GM19238 (cell line): Measurements from ENCODE around the gene R3HDM2.
"Not testable (repeated sequence)": the region's sequence is repeated elsewhere in the genome, so short reads cannot be mapped to it uniquely, and the experiment has no call there.

Source experiments
- DNase-seq: peaks from one replicate; pipeline ENCODE4 v3.0.0; 2011; ENCODE audit warnings: low spot score; ENCODE audit not compliant: insufficient read length

Gene R3HDM2

GRCh38 chr12:57334219-57334618 is 96.6 kb downstream of the R3HDM2 start:
- DNase-seq: no peak

GRCh38 chr12:57332646-57333312 is 98.1 kb downstream of the R3HDM2 start:
- DNase-seq: no peak

DNA sequence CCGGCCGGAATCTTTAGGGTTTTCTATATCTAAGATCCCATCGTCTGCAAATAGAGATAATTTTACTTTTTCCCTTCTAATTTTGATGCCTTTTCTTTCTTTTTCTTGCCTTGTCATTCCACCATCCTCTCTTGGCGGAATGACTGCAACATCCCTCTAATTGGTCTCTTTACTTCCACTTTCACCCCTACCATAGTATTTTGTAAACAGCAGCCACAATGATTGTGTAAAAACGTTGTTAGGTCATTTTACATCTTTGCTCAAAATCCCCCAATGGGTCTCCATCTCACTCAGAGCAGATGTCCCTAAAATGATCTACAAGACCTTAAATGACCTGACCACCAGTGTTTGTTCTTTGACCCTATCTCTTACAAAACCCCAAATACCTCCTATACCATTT is 99.9 kb downstream of the R3HDM2 start:
- DNase-seq: no peak

DNA sequence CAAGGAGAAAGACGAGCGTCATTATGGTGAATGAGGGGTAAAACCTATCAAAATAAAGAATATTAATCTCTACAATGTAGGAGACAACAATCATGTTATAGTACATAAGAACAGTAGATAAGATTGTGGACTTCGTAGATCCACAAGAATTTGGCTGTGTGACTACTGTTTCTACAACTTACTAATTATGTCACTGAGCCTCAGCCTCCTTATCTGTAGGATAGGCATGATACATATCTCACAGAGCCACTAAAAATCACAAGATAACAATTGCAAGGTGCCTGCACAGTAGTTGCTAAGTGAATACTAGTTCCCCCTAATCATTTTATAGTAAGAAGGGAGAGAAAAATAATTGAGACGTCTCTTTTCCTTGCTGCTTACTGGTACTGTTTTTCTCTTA is 101.6 kb downstream of the R3HDM2 start:
- no peak for DNase-seq

DNA sequence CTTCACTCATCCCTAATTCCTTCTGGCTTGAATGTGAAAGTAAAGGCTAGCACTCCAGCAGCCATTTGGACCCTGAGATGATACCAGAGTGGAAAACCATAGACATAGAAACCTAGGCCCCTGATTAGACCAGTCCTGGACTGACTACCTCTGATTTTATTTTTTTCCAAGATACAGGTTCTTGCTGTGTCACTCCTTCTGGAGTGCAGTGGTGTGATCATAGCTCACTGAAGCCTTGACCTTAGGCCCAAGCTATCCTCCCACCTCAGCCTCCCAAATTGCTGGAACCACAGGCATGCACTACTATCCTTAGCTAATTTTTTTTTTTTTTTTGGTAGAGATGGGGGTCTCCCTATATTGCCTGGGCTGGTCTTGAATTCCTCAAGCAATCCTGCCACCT is 105.4 kb downstream of the R3HDM2 start:
- no peak for DNase-seq

GRCh38 chr12:57323416-57323815 is 107.4 kb downstream of the R3HDM2 start:
- no peak for DNase-seq

DNA sequence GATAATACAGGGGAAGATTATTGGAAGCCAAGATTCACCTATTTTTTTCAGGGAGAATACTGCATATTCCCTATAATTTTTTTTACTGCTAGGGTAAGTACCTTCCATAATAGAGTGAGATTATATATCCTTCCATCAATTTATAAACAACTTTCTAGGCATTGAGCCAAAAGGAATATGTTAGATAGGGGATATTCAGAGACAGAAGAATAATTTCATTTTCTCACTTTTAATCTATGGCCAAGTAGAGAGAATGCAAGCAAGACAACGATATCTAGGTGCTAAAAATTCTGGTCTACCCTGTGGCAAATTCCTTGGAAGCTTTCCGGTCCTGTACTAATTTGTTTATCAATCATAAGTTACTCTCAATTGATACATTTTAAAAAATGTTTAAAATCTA is 110.2 kb downstream of the R3HDM2 start:
- DNase-seq: no peak

DNA sequence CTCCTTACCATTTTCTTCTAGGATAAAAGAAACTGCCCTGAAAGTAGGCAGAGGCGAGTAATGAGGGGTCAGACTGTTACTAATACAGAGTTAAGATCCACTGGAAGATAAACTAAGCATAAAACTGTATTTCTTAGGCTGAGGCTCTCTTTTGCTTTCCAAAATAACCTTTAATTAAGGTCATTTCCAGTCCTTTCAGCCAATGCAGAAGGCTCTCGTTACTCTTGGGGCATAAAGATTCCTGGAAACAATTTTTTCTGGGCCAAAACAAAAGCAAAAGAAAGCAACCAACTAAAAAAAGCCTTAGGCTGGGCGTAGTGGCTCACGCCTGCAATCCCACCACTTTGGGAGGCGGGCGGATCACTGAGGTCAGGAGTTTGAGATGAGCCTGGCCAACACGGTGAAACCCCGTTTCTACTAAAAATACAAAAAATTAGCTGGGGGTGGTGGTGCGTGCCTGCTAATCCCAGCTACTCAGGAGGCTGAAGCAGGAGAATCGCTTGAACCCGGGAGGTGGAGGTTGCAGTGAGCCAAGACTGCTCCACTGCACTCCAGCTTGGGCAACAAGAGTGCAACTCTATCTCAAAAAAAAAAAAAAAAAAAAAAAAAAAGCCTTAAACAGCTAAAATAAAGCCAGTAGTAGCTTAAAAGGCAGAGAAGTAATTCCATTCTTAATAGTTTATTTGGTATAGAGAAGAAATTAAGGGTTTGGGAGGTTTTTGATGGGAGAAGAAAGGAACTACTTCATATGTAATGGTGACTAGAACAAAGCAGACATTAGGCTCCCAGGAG is 111.0 kb downstream of the R3HDM2 start:
- no peak for DNase-seq

GRCh38 chr12:57315681-57316080 is 115.2 kb downstream of the R3HDM2 start:
- no peak for DNase-seq

GRCh38 chr12:57312287-57312686 is 118.6 kb downstream of the R3HDM2 start:
- DNase-seq: not testable (repeated sequence)

DNA sequence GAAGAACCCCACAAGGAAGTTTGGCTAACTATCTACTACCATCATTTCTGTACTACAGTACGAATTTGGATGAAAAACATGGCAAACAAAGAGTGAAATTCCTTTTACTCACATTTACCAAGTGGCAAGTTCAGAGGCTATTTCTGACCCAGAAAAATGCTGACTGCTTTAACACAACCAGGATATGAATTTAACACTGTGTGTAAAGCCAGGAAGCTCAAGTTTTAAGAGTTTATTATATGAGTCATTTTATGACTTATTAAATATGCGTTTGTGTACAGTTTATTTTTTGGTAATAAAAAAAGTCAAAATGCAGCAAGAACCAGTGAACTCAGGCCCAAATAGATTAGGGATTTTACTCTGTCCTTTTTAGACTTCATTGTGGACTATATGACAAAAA is 121.4 kb downstream of the R3HDM2 start:
- DNase-seq: no peak

- no peak for DNase-seq
Measured at GRCh38 chr12:57300961-57301584, 129.8 kb downstream of the R3HDM2 start.

DNA sequence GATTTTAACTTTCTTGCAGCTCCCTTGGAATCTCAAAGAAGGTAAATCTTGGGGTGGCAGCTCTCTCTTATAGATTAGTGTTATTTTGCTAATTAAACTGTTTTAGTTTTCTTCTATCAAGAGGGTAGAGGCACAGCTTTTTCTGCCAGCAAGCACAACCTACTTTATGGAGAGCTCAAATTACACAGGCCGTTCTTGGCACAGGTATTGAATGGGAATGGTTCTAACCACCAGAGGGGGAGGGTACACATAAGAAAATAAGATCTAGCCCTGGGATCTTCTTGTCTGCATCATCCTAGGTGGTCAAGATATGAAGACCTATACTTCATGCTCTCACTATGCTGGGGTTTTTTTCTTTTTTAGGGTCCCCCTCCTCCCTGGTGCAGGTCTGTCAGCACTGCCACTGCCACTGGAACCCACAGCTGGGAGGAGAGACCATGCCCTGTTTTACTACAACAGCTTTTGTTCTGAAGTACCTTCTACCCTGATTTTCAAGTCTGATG is 131.3 kb downstream of the R3HDM2 start:
- DNase-seq: no peak

- DNase-seq: no peak
Measured at GRCh38 chr12:57296291-57296690, 134.6 kb downstream of the R3HDM2 start.

- not testable (repeated sequence) for DNase-seq
Measured at GRCh38 chr12:57282073-57282472, 148.8 kb downstream of the R3HDM2 start.

DNA sequence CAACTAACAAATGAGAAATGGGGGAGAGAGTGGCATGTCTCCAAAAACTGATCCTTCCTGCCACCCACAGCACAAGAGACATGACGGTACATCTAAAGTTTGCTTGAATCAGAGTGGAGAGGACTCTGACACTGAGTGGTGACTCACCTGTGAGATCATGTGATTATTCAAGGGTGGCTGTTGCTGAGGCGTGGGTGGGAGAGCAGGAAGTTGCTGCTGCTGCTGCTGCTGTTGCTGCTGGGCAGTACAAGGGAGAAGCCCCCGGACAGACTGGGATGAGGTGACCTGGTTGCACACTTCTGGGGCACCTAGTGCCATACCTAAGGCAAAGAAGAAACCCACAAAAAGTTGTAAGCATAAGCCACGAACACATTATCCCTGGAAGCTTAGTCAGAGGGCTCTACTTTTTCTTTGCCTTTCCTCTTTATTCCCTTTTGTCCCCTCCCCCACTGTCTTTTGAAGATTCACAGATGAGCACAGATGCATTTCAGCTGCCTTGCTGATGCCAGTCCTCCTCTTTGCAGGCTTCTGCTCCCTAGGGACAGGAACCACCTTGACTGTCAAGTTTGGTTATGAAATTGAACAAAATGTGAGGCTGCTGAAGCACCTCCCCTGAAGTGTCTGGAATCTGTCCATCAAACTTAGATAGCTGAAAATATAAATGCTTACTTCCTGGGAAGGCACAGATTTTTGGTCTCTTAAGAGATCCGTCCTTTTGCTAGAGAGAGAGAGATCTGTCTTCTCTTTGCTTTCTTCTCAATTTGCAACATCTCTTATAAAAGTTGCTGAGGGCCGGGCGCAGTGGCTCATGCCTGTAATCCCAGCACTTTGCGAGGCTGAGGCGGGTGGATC is 150.4 kb downstream of the R3HDM2 start:
- DNase-seq: peak; percentile 46

- no peak for DNase-seq
Measured at GRCh38 chr12:57278465-57279381, 152.1 kb downstream of the R3HDM2 start.

DNA sequence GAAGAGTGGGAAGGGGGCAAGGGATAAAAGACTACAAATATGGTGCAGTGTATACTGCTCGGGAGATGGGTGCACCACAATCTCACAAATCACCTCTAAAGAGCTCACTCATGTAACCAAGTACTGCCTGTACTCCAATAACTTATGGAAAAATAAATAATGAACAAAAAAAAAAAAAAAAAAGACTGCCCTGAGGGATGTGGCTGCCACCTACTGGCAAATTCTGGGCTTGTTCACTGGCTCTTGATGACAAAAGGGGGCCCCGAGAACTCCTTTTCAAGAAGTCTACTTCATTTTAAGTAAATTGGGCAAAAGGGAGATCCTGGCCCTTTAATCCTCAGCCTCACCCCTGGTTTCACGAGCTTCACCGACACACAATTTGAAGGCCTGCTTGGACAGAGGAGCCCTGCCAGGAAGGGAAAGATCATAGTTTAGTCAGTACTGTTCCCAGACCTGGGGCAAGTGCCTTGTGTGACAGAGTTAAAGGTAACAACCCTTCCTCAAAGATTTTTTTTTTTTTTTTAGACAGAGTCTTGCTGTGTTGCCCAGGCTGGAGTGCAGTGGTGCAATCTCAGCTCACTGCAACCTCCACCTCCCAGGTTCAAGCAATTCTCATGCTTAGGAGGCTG is 153.8 kb downstream of the R3HDM2 start:
- DNase-seq: no peak

DNA sequence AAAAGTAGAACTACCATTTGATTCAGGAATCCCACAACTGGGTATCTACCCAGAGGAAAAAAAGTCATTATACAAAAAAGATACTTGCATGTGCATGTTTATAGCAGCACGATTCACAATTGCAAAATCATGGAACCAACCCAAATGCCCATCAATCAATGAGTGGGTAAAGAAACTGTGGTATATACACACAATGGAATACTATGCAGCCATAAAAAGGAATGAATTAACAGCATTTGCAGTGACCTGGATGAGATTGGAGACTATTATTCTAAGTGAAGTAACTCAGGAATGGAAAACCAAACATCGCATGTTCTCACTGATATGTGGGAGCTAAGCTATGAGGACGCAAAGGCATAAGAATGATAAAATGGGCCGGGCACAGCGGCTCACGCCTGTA is 154.6 kb downstream of the R3HDM2 start:
- DNase-seq: not testable (repeated sequence)

GRCh38 chr12:57273516-57273915 is 157.3 kb downstream of the R3HDM2 start:
- DNase-seq: no peak
